Hippocampal formation (tissue), 2 donors: ENCODE measurements around the gene IL17C.

Experiments
- DNase-seq, 2 donors: peaks; one replicate each; lab custom pipeline; 2025; lab: John Stamatoyannopoulos, UW

IL17C gene

DNA sequence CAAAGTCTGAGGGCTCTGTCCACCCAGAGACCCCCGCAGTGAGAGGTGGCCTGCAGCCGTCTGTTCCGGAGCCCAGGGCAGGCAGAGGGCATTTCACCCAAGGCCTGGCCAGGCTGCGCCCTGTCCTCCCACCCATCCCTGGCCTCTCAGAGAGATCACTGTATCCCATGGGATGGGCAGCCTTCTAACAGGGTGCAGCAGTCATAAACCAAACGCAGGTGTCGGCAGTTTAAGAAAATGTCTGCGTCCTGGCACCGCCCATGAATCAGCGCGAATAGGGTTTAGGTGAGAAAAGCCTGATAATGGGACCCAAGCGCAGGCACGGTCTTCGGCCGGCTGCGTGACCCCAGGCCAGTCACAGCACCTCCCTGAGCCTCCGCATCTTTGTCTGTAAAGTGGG is 7.1 kb downstream of the IL17C start:
- no peak for DNase-seq

DNA sequence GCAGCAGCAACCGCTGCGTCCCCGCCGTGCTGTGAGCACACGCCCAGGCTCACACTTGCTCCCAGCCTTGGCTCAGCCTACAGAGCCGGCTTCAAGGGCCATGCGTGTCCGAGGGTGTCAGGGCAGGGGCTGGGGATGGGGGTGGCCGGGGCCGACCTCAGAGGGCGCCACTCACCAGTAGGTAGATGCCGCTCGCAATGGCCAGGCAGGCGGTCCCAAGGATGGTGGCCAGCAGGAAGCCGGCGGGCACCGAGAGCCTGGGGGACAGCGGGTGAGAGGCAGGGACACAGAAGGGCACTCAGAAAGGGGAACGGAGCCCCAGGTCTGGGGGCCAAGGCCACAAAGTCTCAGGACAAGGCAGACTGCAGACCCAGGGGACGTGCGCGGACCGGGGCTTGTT is 7.6 kb downstream of the IL17C start:
- DNase-seq: no peak

DNA sequence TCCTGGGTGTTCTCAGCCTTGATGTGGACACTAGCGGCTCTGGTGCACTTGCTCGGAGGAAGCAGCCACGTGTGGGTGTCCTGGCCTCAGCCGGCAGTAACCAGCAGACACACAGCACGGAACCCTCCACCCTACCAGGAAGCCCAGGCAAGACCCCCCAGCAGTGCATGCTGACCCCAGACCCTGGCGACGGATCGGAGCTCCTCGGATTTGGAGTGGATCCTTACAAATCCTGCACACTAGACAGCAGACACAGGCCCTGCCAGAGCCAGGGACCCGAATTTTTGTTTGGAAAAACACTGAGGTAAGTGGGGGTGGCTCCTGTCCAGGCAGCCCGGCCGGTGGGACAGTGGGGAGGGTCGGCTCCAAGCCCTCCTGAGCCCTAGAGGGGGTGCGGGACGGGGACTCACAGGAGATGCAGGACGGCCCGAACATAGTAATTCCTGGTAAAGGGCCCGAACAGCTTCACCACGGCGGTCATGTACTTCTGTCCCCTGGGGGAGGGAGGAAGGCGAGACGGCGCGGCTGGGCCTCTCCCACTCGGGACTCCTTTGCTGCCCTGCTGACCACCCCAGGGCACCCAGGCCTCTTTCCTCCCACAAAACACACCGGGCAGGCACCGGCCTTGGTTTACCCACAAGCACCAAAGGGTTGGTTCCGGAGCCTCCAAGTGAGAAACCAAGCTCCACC is 8.1 kb downstream of the IL17C start:
- no peak for DNase-seq

DNA sequence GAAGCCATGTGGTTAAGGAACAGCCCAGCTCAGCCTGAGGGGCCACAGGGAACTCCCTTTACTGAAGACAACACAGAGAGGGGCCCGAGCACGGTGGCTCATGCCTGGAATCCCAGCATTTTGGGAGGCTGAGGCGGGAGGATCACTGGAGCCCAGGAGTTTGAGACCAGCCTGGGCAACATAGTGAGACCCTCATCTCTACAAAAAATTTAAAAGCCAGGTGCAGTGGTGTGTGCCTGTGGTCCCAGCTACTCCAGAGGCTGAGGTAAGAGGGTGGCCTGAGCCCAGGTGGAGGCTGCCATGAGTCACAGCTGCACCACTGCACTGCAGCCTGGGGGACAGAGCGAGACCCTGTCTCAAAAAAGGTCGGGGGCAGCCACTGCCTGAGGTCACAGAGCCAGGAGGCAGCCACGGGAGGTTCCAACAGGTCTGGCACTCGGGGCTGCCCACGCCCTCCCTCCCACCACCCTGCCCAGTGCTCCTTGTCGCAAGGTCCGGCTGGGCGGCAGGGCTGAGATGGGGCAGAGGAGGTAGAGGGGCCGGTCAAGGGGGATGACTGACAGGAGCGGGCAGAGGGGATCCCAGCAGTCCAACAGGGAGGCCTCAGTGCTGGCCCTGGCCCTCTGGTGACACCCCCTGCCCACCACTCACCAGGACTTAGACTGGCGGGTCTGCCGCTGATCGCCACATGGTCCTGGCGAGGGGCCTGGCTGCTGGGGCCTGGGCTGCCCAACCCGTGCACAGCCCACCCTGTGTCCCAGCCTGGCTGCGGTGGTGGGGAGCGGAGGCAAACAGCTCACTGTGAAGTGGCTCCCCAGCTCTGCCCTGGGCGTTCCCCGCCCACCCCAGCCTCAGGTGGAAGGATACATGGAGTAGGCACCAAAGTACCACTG is 9.1 kb downstream of the IL17C start:
- DNase-seq: no peak

DNA sequence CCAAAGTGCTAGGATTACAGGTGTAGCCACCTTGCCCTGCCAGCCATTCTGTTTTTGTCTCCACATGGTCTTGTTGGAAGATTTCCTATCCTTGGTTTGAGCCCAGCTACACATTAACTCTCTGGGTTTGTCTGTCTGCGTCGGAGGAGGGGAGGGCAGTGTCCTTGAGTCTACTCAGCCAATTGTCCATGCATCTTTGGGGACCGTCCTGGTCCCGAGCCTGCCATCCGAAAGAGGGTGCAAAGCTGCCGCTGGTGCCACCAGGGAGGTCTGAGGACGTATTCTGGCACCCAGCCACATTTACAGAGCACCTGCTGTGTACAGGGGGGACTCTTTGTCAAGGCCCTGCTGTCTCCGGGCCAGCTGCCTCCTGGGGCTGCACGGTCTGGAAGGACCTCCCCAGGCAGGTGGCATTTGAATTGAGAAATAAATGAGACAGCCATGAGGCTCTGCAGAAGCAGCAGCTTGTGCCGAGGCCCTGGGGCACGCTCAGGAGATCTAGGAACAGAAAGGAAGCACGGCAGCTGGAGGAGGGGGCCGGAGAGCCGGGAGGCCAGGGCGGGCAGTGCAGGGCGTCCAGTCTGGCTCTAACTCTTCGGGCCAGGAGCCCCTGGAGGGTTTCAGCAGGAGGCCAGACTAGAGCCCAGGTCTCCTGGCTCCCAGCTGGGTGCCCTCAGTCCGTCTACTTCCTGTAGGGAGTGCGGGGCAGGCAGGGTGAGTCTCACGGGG is 11.0 kb downstream of the IL17C start:
- DNase-seq: no peak

DNA sequence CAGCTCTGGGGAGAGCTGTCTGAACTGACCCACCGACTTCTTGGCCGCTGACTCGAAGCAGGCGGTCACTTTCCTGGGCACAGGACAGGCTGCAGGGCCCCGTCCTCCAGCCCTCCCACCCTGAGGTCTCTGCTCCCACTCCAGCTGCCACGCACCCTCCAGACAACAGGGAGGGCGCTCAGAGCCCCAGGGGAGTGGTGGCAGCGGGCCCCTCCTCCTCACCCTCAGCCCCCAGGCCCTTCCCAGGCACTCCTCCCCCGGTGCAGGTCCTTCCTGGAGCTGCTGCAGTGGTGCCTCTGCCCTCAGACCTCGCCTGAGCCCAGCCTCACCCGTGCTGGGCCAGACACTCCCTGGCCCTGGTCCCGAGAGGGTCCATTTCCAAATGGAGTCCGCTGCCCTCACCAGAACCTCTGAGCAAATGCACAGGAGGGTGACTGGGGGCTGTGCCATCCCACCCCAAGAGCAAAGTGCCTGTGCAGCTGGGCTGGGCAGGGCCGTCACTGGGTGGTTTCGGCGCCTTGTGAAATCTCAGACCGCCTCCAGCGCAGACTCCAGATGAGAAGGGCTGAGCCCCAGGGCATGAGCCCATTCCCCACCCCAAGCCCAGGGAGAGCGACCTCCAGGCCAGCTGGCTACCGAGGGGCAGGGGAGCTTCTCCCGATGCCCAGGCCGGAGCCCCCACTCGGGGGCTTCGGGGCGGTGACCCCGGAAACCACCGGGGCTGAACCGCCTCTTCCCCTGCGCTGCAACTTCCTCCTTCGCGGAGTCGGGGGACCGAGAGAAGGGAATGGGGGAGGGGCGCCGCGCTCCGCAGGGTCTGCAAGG is 11.8 kb downstream of the IL17C start:
- DNase-seq: no peak

DNA sequence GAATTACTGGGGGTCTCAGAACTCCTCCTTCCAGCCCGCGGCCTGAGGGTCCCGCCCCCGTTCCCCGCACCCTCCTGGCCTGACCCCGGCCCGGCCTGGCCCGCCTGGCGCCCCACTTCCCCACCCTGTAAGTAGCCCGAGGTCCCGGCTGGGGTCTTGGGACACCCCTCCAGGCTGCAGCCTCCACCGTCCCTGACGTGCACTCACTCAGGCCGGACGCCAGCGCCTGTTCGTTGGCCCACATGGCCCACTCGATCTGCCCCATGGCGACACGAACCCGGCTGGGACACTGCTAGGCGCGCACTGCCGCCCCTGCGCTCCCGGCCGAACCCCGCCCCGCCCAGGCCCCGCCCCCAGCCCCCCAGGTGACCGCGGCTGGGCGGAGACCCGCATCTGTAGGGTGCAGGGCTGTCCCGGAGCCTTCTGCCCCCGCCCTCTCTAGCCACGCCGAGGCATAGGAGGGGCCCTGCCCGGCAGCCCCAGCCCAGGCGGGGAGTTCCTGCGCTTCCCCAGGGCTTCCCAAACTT is 12.4 kb downstream of the IL17C start, which contains the start of gene CYBA:
Gene CYBA, minus strand, starts transcription at position 305 of the 527 bp plus-strand sequence. Its CDS starts 40 bp downstream, at position 265.
- peak in 1 of 2 donors; percentile 36 for DNase-seq

DNA sequence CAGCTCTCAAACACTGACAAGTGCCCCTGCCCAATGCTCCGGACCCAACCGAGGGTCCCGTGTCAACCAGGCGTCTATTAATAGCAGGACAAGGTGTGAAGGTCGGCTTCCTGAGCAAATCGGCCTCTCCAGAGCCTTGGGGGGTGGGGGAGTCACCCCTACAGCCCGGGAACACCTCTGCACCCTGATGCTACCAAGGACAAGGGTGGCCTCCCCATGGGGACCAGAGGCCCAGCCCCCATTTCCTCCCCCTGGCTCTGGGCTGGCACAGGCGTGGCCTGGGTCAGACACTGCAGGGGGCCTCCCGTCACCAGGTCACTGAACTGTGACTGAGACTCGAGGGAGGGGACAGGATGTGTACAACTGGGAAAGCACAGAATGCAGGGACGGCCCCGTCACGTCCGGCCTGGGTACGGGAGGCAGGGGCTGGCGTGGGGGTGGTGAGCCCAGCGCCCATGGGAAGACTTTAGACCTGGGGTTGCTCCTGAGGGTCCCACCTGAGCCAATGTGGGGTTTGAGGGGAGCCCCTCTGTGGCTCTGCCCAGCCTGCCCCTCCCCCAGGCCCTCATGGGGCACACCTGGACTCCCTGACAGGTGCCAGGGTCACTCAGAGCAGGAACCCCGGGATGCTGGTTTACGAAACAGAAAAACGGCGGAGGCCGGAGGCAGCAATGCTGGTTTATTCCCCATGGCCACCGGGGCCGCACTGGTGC is 13.1 kb downstream of the IL17C start:
- DNase-seq: no peak

DNA sequence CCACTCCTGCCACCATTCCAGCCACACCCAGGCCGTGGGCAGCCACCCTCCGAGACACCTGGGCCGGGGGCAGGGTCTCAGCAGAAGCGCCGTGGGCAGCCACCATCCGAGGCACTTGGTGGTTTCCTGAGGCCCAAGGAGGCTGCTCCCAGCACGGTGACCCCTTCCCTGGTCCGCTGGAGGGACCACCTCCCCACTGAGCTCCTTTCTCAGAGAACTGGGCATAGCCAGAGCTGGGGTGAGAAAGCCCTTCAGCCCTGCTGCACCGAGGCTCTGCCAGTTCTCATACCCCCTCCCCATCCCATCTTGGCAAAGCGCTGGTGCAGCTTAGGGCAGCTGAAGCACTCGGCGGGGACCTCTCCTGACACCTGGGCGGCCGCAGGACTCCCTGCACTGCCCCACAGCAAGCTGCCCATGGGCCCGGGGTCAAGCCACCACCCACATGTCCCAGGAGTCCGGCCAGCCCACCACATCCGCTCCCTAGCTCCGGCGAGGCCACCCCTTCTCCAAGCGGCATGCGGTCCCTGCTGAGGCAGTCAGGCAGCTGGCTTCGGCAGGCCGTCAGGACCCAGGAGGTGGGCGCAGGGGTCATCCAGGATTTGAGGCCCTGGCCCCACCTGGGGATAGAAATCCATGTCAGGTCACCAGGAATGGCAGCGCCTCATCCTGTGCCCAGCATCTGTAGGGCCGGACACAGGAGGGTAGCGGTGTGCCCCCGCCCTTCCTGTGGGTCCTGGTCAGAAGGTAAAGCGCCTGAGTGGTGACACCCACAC is 13.8 kb downstream of the IL17C start:
- no peak for DNase-seq

DNA sequence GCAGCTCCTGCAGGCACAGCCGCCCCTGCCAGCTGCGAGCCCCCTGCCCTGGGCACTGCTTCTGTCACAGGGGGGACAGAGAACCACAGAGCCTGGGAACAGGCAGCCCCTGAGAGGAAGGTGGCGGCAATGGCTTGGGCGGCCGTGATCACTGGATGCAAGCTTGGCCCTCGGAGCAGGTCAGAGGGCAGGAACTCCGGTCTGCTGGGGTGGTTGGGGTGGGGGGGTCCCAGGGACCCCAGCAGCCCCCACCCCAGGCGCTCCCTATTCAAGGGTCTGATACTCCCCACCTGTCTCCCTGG is 14.3 kb downstream of the IL17C start:
- no peak for DNase-seq

DNA sequence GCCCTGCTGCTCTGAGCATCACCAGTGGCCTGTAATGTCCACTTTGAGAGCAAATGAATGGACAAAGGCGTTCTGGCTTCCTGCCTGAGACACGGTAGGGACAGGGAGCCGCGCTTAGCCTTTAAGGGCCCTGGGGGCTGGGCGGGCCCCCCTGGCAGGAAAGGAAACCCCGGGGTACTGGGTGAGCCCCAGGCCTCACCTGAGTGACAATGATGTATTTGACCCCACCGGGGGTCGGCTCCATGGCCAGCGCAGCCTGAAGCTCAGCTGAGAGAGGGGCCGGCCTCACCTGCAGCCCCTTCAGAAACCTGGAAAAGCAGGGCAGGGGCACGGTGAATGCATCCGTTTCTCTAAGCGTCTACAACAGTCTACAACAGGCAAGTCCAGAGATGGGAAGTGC is 14.7 kb downstream of the IL17C start:
- no peak for DNase-seq

DNA sequence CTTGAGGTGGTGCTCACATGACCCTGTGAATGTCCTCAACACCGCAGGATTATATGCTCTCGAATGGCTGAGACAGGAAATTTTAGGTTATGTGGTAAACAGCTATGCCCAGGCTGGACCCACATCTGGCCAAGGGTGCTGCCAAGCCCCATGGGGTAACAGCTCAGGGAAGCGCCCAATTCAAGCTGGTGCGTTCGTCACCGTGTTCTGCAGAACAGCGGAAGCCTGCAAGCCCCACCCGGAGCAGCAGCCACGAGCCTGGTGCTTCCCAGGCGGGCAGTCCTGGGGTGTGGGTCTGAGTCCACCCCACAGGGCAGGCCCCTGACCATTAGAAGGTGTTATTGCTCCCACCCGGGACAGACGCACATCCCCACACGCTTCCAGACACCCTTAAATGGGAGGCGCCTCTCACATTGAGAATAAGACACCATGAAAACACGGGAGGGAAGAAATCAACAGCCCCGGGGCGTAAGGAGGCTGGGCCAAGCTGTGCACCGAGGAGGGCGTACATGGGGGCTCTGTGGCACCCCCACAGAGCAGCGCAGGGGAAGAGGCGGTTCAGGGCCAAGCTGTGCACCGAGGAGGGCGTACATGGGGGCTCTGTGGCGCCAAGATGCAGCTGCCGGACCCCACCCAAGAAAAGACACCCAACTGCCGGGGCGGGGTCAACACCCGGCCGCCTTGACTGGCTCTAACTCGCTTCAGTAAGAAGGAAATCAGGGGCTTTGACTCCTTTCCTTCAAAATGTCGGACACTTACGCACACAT is 15.4 kb downstream of the IL17C start:
- DNase-seq: no peak

DNA sequence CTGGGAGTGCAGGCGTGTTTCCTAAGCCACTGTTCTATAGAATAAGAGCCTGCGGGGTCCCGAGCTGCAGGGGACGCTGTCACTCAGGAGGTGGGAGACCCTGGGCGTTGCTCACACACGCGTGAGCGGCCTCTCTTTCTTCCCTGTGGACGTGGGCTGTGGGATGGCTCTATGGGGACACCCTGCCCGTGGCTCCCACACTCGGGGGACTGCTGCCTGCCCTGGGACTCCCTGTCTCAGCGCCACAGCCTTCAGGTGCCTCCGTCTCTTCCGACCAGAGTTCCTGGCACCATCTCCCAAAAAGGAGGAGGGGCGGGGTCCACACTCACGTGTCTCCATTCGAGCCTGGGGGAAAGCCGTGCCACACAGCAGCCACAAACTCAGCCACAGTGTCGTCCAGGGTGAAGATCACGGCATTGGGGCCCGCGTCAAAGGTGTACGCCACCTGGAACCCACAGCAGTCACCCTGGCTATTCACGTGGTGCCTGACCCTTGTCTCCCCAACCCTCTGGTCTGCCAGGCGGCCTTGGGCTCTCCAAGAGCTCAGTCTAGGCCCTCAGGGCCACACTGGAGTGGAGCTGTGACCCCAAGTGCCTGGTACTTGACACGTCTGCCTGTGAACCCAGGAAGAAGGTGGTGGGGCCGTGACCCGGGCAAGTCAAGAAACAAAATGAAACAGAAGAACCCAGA is 16.1 kb downstream of the IL17C start:
- no peak for DNase-seq

DNA sequence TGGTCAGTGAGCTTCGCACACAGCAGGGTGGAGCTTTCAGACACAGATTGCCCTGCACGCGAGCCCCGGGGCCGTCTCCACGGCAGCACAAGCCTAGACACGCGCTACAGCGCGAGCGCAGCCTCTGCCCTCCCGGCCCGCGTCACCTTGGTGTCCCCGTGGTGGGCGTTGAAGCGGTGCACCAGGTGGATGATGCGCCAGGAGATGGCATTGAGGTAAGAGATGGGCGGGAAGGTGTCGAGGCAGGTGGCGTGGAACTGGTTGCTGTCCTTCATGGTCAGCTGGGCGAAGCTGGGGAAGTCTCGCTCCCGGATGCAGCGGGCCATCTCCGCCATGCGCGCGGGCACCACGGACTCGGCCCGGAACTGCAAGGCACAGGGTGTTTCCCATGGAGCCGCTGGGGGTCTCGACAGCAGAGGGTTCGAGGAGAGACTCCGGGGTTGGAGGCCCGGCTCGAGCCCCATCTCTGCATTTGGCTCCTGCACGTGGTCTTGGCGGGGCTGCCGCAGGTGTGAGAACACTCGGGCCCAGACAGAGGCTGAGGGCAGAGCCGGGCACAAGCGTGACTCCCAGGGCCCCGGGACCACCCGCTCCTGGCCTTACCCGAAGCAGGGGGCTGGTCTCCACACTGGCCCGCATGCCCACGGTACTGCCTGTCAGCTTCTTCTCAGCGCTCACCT is 16.8 kb downstream of the IL17C start:
- no peak for DNase-seq

DNA sequence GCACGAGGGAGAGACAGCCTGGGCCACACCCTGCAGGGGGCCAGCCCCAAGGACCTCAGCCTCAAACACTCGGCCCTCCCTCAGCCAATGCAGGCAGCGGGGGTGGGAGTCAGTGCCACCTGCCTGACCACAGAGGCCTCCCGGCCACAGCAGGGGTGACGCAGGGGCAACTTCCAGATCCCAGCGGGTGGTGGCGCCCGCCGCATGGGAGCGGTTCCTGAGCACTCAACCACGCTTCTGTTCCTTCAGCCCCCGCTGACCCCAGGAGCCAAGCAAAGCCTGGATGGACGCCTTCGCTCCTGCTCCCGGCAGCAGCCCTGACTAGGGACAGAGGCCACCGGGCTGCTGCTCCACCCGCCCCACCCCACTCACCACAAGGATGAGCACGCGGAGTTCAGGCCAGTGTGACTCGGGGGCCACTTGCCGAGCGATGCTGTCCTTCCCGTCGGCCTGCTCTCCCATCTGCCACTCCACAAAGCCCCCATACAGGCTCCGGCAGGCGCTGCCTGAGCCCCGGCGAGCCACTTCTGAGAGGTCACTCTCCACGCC is 17.4 kb downstream of the IL17C start:
- no peak for DNase-seq

DNA sequence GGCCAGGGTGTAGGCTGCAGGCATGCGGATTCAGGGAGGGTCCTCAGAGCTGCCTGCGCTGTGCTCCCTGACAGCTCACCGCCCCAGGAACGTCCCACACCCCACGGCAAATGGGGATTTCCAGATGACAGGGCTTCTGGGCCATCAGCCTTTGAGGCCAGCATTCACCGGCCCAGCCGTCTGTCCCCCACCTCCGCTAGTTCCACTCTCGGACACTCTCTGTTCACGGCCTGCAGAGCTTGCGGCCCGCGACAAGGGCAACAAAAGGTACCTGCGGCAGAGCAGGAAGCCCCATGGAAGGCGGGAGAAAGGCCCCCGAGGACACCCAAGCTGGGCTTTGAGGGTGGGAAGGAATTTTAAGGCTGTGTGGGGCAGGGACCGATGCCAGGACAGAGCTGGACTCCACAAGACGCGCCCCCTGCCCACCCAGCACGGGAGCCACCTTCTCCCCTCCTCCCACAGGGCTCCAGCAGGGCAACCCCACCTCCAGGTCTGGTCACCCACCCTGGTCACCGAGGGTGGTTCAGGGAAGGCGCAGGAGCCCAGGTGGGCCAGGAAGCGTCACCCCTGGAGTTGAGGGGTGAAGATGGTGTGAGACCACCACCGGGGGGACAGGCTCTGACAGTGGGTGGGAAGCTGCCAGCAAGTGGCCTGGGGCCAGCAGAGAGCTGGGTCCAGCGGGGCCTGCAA is 18.1 kb downstream of the IL17C start:
- DNase-seq: no peak

DNA sequence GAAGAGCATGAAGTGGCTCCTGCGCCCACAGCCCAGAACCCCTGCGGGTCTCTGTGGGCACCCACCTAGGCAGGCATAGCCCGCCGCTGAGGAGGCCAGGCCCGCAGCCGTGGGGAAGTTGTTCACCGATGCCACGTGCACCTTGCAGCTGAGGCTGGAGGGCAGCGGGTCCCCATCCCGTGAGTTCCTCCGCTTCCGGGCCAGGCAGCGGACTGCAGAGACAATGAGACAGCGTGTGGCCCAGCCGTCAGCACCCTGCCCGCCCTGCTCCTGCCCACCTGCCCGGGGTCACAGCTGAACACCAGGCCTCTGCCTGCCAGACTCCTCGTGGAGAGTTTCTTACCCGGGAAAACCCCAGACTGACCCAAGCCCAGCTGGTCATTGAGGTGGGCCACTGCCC is 19.0 kb downstream of the IL17C start:
- no peak for DNase-seq
